HFFc6 (cell line): ENCODE data around the gene ZMAT2. TPM values are rescaled to one million over a fixed set of nuclear protein-coding genes. Genes with fewer than 3 reads are reported as not detected.
"Not testable (repeated sequence)": the region's sequence is repeated elsewhere in the genome, so short reads cannot be mapped to it uniquely, and the experiment has no call there.

Experiments used
- DNase-seq: peaks from one replicate; pipeline ENCODE4 v3.0.0-alpha.2; 2018
- H3K27ac Mint-ChIP-seq: 2 replicates; pipeline ENCODE4 v1.8.0; 2020; ENCODE audit warnings: mild to moderate bottlenecking, mixed read lengths
- H3K27me3 Mint-ChIP-seq: 2 replicates; pipeline ENCODE4 v1.8.0; 2021; ENCODE audit warnings: mild to moderate bottlenecking, moderate library complexity, mixed read lengths; ENCODE audit not compliant: insufficient read depth
- H3K36me3 Mint-ChIP-seq: 2 replicates; pipeline ENCODE4 v1.8.0; 2021; ENCODE audit warnings: low read depth, mixed read lengths
- H3K4me1 Mint-ChIP-seq: 2 replicates; pipeline ENCODE4 v1.8.0; 2020; ENCODE audit warnings: low read depth, mixed read lengths
- H3K4me3 Mint-ChIP-seq: 2 replicates; pipeline ENCODE4 v1.8.0; 2020; ENCODE audit warnings: mild to moderate bottlenecking, moderate library complexity, mixed read lengths
- H3K9me3 Mint-ChIP-seq: 2 replicates; pipeline ENCODE4 v1.8.0; 2020; ENCODE audit warnings: mild to moderate bottlenecking, mixed read lengths
- total RNA-seq, 6 experiments: library from RNA; stranded (reverse); fragmentation: NEBNext Ultra II Directional; extraction: Animal tissue kit (Norgen Biotek cat#: 25700); gene quantifications; 2 replicates in 1 of 6; 3 replicates in 5 of 6; pipeline ENCODE4 v1.2.3, GENCODE V29; 2021
- TF ChIP-seq, protein P1 (sequence below): fragments of 200-600 bp; sonication (generic); IDR thresholded peaks from 2 replicates; pipeline ENCODE4 v1.5.0; 2021; ENCODE audit warnings: antibody characterized with exemption, mild to moderate bottlenecking

ZMAT2 gene
- total RNA-seq, 6 experiments from 2014 or later: 59.1 to 68.5 (median 63.8) TPM

- Mint-ChIP-seq H3K27me3 (no peaks in the 10 kb centered on the region), H3K4me3 (no peak overlapping the region), H3K4me1 (peaks cover 35% of the 10 kb centered on the region), H3K27ac (no peak overlapping the region), H3K9me3 (no peaks in the 10 kb centered on the region), H3K36me3 (peaks cover 41% of the 10 kb centered on the region)
- DNase-seq: no peak
- TF ChIP-seq, protein P1, sequence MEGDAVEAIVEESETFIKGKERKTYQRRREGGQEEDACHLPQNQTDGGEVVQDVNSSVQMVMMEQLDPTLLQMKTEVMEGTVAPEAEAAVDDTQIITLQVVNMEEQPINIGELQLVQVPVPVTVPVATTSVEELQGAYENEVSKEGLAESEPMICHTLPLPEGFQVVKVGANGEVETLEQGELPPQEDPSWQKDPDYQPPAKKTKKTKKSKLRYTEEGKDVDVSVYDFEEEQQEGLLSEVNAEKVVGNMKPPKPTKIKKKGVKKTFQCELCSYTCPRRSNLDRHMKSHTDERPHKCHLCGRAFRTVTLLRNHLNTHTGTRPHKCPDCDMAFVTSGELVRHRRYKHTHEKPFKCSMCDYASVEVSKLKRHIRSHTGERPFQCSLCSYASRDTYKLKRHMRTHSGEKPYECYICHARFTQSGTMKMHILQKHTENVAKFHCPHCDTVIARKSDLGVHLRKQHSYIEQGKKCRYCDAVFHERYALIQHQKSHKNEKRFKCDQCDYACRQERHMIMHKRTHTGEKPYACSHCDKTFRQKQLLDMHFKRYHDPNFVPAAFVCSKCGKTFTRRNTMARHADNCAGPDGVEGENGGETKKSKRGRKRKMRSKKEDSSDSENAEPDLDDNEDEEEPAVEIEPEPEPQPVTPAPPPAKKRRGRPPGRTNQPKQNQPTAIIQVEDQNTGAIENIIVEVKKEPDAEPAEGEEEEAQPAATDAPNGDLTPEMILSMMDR: no peak
Observed at GRCh38 chr5:140694276-140694675, 6.0 kb upstream of the ZMAT2 start.

- TF ChIP-seq, protein P1: no peak
- no peak overlapping the region for H3K27ac Mint-ChIP-seq
- no peak overlapping the region for H3K4me3 Mint-ChIP-seq
- H3K36me3 Mint-ChIP-seq: peaks cover 50% of the 10 kb centered on the region
- no peak for DNase-seq
- H3K27me3 Mint-ChIP-seq: no peaks in the 10 kb centered on the region
- no peaks in the 10 kb centered on the region for H3K9me3 Mint-ChIP-seq
- peaks cover 39% of the 10 kb centered on the region for H3K4me1 Mint-ChIP-seq
Observed at GRCh38 chr5:140696891-140697492, 3.3 kb upstream of the ZMAT2 start.

DNA sequence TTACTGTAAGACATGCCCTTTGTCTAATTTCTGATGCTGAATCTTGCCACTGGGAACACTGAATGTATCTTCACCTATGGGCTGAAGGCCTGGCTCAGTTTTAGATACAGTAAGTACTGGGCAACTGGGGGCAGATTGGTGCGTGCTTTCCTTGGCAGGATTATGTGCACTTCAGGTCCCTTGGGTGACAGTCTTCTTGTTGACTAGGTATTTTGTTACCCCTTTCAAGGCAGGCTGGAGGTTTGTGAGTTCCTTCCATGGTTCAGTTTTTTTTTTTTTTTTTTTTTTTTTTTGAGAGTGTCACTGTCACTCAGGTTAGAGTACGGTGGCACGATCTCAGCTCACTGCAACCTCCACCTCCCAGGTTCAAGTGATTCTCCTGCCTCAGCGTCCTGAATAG is 7.6 kb downstream of the ZMAT2 start:
- no peak overlapping the region for H3K27ac Mint-ChIP-seq
- peaks cover 4% of the 10 kb centered on the region; the same call in 1 of the 2 replicates for H3K27me3 Mint-ChIP-seq
- H3K36me3 Mint-ChIP-seq: peaks cover 36% of the 10 kb centered on the region
- TF ChIP-seq, protein P1: no peak
- no peak overlapping the region for H3K4me3 Mint-ChIP-seq
- no peaks in the 10 kb centered on the region for H3K9me3 Mint-ChIP-seq
- H3K4me1 Mint-ChIP-seq: peaks cover 19% of the 10 kb centered on the region
- no peak for DNase-seq

GRCh38 chr5:140708787-140709186 is 8.5 kb downstream of the ZMAT2 start:
- not testable (repeated sequence) for H3K27me3 Mint-ChIP-seq, DNase-seq, H3K27ac Mint-ChIP-seq, H3K4me3 Mint-ChIP-seq, H3K9me3 Mint-ChIP-seq
- Mint-ChIP-seq H3K36me3 (peaks cover 32% of the 10 kb centered on the region), H3K4me1 (peaks cover 25% of the 10 kb centered on the region)

- Mint-ChIP-seq H3K36me3 (peaks cover 16% of the 10 kb centered on the region), H3K4me1 (peaks cover 25% of the 10 kb centered on the region), H3K9me3 (no peaks in the 10 kb centered on the region), H3K4me3 (peak overlapping the region; percentile 89), H3K27ac (peak overlapping the region; percentile 74), H3K27me3 (peaks cover 4% of the 10 kb centered on the region; the same call in 1 of the 2 replicates)
- TF ChIP-seq, protein P1: no peak
- peak; percentile 99 for DNase-seq
Observed at GRCh38 chr5:140710899-140711552, 10.8 kb downstream of the ZMAT2 start.

DNA sequence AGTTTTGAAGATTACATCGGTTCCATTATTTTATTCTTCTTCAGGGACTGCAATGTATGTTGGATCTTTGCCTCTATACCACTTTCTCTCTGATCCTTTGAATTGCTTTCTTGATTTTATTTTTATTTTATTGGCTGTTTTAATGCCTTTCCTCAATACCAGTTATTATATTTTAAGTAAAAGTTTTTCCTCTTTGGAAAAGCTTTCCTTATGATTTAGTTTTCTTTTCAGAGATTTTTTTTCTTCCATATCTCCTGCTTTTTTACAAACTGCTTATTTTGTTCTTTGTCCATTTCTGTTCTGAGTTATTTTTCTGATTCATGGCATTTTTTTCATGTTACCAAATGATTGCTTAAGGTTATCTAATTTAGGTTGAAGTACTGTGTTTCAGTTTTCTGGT is 11.5 kb downstream of the ZMAT2 start:
- H3K36me3 Mint-ChIP-seq: peaks cover 9% of the 10 kb centered on the region
- H3K4me1 Mint-ChIP-seq: peaks cover 25% of the 10 kb centered on the region
- peaks cover 4% of the 10 kb centered on the region; the same call in 1 of the 2 replicates for H3K27me3 Mint-ChIP-seq
- H3K9me3 Mint-ChIP-seq: no peaks in the 10 kb centered on the region
- DNase-seq: no peak
- H3K27ac Mint-ChIP-seq: no peak overlapping the region
- H3K4me3 Mint-ChIP-seq: peak overlapping the region; percentile 89; the same call in 1 of the 2 replicates
- TF ChIP-seq, protein P1: no peak
